IMR-90 (cell line): ENCODE data around the gene VPS11. TPM values are rescaled to one million over a fixed set of nuclear protein-coding genes. Genes with fewer than 3 reads are reported as not detected.

Source experiments
- ATAC-seq: fragments of 200-7000 bp; cut with Tn5 transposase; 2 replicates; pipeline ENCODE4 v1.9.1; 2020; ENCODE audit warnings: low read depth, mild to moderate bottlenecking, moderate library complexity
- BruUV-seq: library from RNA; stranded (reverse); fragments of 400-500 nt; replicated peaks from 2 replicates; lab custom pipeline; 2021; lab: Mats Ljungman, UMichigan
- CTCF ChIA-PET: fragments of 300-600 bp; formaldehyde crosslinking; extraction: SDS; loops from one replicate; lab custom pipeline; 2021; ENCODE audit warnings: antibody characterized with exemption; lab: Yijun Ruan, JAX
- POLR2A ChIA-PET: fragments of 300-600 bp; sonication (Branson Sonifier 250); formaldehyde crosslinking; loops from one replicate; lab custom pipeline; 2022; ENCODE audit warnings: antibody characterized with exemption; ENCODE audit not compliant: unreplicated experiment; lab: Charles Lee
- DNase-seq: peaks from one replicate; pipeline ENCODE4 v3.0.0; 2013
- H2AFZ ChIP-seq: replicated peaks from 2 replicates; pipeline ENCODE3; 2013; ENCODE audit warnings: low read length, mild to moderate bottlenecking; ENCODE audit not compliant: poor library complexity
- H2AK5ac ChIP-seq: 2 replicates; pipeline ENCODE4 v1.6.1; 2013; ENCODE audit warnings: low read depth, low read length, inconsistent platforms
- H2AK9ac ChIP-seq: replicated peaks from 2 replicates; pipeline ENCODE3; 2013; ENCODE audit warnings: mild to moderate bottlenecking, low read depth, low read length, moderate library complexity; ENCODE audit not compliant: poor library complexity
- H2BK120ac ChIP-seq: 2 replicates; pipeline ENCODE4 v1.6.1; 2013; ENCODE audit warnings: low read depth, low read length, inconsistent platforms
- H2BK15ac ChIP-seq: 3 replicates; pipeline ENCODE4 v1.6.1; 2013; ENCODE audit warnings: low read depth, low read length, inconsistent platforms
- H2BK20ac ChIP-seq: 2 replicates; pipeline ENCODE4 v1.6.1; 2013; ENCODE audit warnings: low read depth, mild to moderate bottlenecking, inconsistent platforms, low read length, moderate library complexity
- H2BK5ac ChIP-seq: 2 replicates; pipeline ENCODE4 v1.6.1; 2013; ENCODE audit warnings: mild to moderate bottlenecking, low read depth, low read length, inconsistent platforms; ENCODE audit not compliant: poor library complexity, severe bottlenecking
- H3K14ac ChIP-seq: replicated peaks from 2 replicates; pipeline ENCODE4 v1.6.1; 2013; ENCODE audit warnings: low read depth, low read length, inconsistent platforms
- H3K18ac ChIP-seq: 2 replicates; pipeline ENCODE4 v1.6.1; 2013; ENCODE audit warnings: low read depth, low read length, control low read depth
- H3K23ac ChIP-seq: 2 replicates; pipeline ENCODE4 v1.6.1; 2013; ENCODE audit warnings: low read depth, low read length, inconsistent platforms
- H3K27ac ChIP-seq: 2 replicates; pipeline ENCODE4 v1.5.1; 2013; ENCODE audit warnings: mild to moderate bottlenecking, control low read depth, low read length; ENCODE audit not compliant: insufficient read depth
- H3K27me3 ChIP-seq: 2 replicates; pipeline ENCODE4 v1.6.1; 2013; ENCODE audit warnings: low read length; ENCODE audit not compliant: control insufficient read depth, insufficient read depth
- H3K36me3 ChIP-seq: 2 replicates; pipeline ENCODE4 v1.6.1; 2013; ENCODE audit warnings: low read length, mixed read lengths; ENCODE audit not compliant: control insufficient read depth, insufficient read depth
- H3K4ac ChIP-seq: 2 replicates; pipeline ENCODE4 v1.6.1; 2013; ENCODE audit warnings: low read depth, low read length, inconsistent platforms
- H3K4me1 ChIP-seq: 2 replicates; pipeline ENCODE4 v1.6.1; 2013; ENCODE audit warnings: low read length, mixed read lengths; ENCODE audit not compliant: control insufficient read depth, insufficient read depth
- H3K4me2 ChIP-seq: 2 replicates; pipeline ENCODE4 v1.6.1; 2013; ENCODE audit warnings: low read depth, mild to moderate bottlenecking, control low read depth, low read length, moderate library complexity
- H3K4me3 ChIP-seq: 2 replicates; pipeline ENCODE4 v1.5.1; 2013; ENCODE audit warnings: low read depth, mild to moderate bottlenecking, control low read depth, low read length, moderate library complexity; ENCODE audit not compliant: insufficient read depth
- H3K56ac ChIP-seq: 2 replicates; pipeline ENCODE4 v1.6.1; 2013; ENCODE audit warnings: low read length, inconsistent platforms; ENCODE audit not compliant: insufficient read depth; ENCODE audit errors: extremely low read depth
- H3K79me1 ChIP-seq, 2 experiments: 2 replicates each; pipeline ENCODE4 v1.6.1; 2013; ENCODE audit warnings: low read length in 2 of 2, inconsistent platforms in 1 of 2, low read depth in 1 of 2
- H3K9ac ChIP-seq: 2 replicates; pipeline ENCODE4 v1.6.1; 2013; ENCODE audit warnings: low read depth, low read length, control low read depth
- H3K9me1 ChIP-seq: 2 replicates; pipeline ENCODE4 v1.6.1; 2013; ENCODE audit warnings: low read length, inconsistent platforms; ENCODE audit not compliant: insufficient read depth
- H3K9me3 ChIP-seq: 2 replicates; pipeline ENCODE4 v1.6.1; 2013; ENCODE audit warnings: low read length; ENCODE audit not compliant: control insufficient read depth, insufficient read depth
- H4K20me1 ChIP-seq: 2 replicates; pipeline ENCODE4 v1.6.1; 2013; ENCODE audit warnings: low read length, inconsistent platforms; ENCODE audit not compliant: insufficient read depth
- H4K5ac ChIP-seq: 2 replicates; pipeline ENCODE4 v1.6.1; 2013; ENCODE audit warnings: mild to moderate bottlenecking, low read depth, low read length, control low read depth
- H4K8ac ChIP-seq, 2 experiments: 2 replicates each; pipeline ENCODE4 v1.6.1; 2013; ENCODE audit warnings: low read depth in 2 of 2, low read length in 2 of 2, control low read depth in 1 of 2, inconsistent platforms in 1 of 2
- H4K91ac ChIP-seq: 2 replicates; pipeline ENCODE4 v1.6.1; 2013; ENCODE audit warnings: low read depth, low read length, inconsistent platforms; ENCODE audit not compliant: insufficient read depth
- BHLHE40 ChIP-seq: fragments of 150-350 bp; IDR thresholded peaks from 2 replicates; pipeline ENCODE4 v1.6.1; 2016; ENCODE audit warnings: mild to moderate bottlenecking, low read depth, low read length
- CEBPB ChIP-seq: IDR thresholded peaks from 2 replicates; pipeline ENCODE4 v1.6.1; 2012; ENCODE audit warnings: low read depth, low read length, improper control_type of control experiment
- FOS ChIP-seq: fragments of 150-350 bp; IDR thresholded peaks from 2 replicates; pipeline ENCODE4 v1.6.1; 2016; ENCODE audit warnings: low read depth, low read length
- MAFK ChIP-seq: IDR thresholded peaks from 2 replicates; pipeline ENCODE4 v1.6.1; 2012; ENCODE audit warnings: low read depth, low read length, improper control_type of control experiment
- MXI1 ChIP-seq: IDR thresholded peaks from 2 replicates; pipeline ENCODE4 v1.6.1; 2012; ENCODE audit warnings: low read depth, mild to moderate bottlenecking, low read length, moderate library complexity, borderline replicate concordance
- POLR2A ChIP-seq: IDR thresholded peaks from 2 replicates; pipeline ENCODE4 v1.6.1; 2012; ENCODE audit warnings: mild to moderate bottlenecking, low read depth, low read length
- USF2 ChIP-seq: fragments of 150-350 bp; IDR thresholded peaks from 2 replicates; pipeline ENCODE4 v1.6.1; 2017; ENCODE audit warnings: mild to moderate bottlenecking, antibody characterized with exemption, low read length, low read depth
- WGBS, 2 experiments: methylation state at CpG; one replicate each; pipeline versions ENCODE4 v1.1.5 to v1.1.7; 2013; ENCODE audit warnings: missing lambda C conversion rate in 2 of 2; ENCODE audit not compliant: insufficient read length in 1 of 2; ENCODE audit errors: extremely low coverage in 2 of 2; 5-methylcytosine and 5-hydroxymethylcytosine counted together
- dilution Hi-C: fragments of 300-500 bp; cut with HindIII; formaldehyde crosslinking; loops from one replicate; pipeline ENCODE4 v1.14.3; 2018; ENCODE audit warnings: low sequenced_read_pairs; ENCODE audit not compliant: unreplicated experiment
- in situ Hi-C: fragments of 300-500 bp; cut with MboI; formaldehyde crosslinking; loops from 3 replicates; pipeline ENCODE4 v1.14.3; 2019; ENCODE audit warnings: low sequenced_read_pairs, inconsistent platforms, mixed read lengths
- intact Hi-C: fragments of 100-400 bp; cut with micrococcal nuclease; formaldehyde crosslinking; loops from 2 replicates; pipeline ENCODE4 v1.10.0; 2022
- polyA plus RNA-seq, 3 experiments: library from polyadenylated mRNA; depleted of rRNA; stranded (reverse); fragments of >200 nt; gene quantifications; 2 replicates each; pipeline ENCODE4 v1.2.3, GENCODE V29; 2012; ENCODE audit warnings: low replicate concordance in 1 of 3
- total RNA-seq: library from RNA; depleted of rRNA; stranded (reverse); fragments of >200 nt; gene quantifications from 2 replicates; pipeline ENCODE4 v1.2.3, GENCODE V29; 2012
- TF ChIP-seq, protein P1 (sequence below): fragments of 150-350 bp; IDR thresholded peaks from 2 replicates; pipeline ENCODE4 v1.6.1; 2016; ENCODE audit warnings: low read depth, mild to moderate bottlenecking, low read length, moderate library complexity, borderline replicate concordance

Gene VPS11
- total and polyA plus RNA-seq, 2 of the 4 experiments (the other 2 are of a cell fraction) = 19.7 to 30.5 TPM

GRCh38 chr11:119046489-119046888 is 21.1 kb upstream of the VPS11 start:
- Histone ChIP-seq H2AK9ac (no peak overlapping the region), H3K4me1 (no peaks in the 10 kb centered on the region), H4K8ac (no peak overlapping the region), H3K23ac (no peak overlapping the region), H2AFZ (no peak overlapping the region), H3K14ac (no peak overlapping the region), H4K91ac (no peak overlapping the region), H2BK20ac (no peak overlapping the region), H3K9me3 (no peaks in the 10 kb centered on the region), H3K9me1 (no peaks in the 10 kb centered on the region), H4K5ac (no peak overlapping the region), H3K9ac (no peak overlapping the region), H3K79me1 (no peaks in the 10 kb centered on the region), H3K56ac (no peak overlapping the region), H3K18ac (no peak overlapping the region), H3K4me3 (no peak overlapping the region), H3K4ac (no peak overlapping the region), H2BK120ac (no peak overlapping the region), H2BK15ac (no peak overlapping the region), H3K27ac (no peak overlapping the region), H3K36me3 (peaks cover 55% of the 10 kb centered on the region), H3K4me2 (no peak overlapping the region), H4K20me1 (no peaks in the 10 kb centered on the region; the same call in 1 of the 2 replicates), H2BK5ac (no peak overlapping the region), H3K27me3 (no peaks in the 10 kb centered on the region), H2AK5ac (no peak overlapping the region)
- intact Hi-C loops (no loop called here), in situ Hi-C loops (no loop called here), dilution Hi-C loops (no loop called here)
- no peak for TF ChIP-seq POLR2A
- no peak for TF ChIP-seq MXI1
- TF ChIP-seq MAFK = no peak
- TF ChIP-seq BHLHE40 = no peak
- TF ChIP-seq USF2 = no peak
- no peak for TF ChIP-seq FOS
- TF ChIP-seq CEBPB = no peak
- TF ChIP-seq, protein P1, sequence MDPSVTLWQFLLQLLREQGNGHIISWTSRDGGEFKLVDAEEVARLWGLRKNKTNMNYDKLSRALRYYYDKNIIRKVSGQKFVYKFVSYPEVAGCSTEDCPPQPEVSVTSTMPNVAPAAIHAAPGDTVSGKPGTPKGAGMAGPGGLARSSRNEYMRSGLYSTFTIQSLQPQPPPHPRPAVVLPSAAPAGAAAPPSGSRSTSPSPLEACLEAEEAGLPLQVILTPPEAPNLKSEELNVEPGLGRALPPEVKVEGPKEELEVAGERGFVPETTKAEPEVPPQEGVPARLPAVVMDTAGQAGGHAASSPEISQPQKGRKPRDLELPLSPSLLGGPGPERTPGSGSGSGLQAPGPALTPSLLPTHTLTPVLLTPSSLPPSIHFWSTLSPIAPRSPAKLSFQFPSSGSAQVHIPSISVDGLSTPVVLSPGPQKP = no peak
- no TSS peak for BruUV-seq
- ChIA-PET POLR2A (no interaction called here), CTCF (no interaction called here)
- WGBS, 2 experiments = 100% methylated on average over 1 of the region's 6 CpGs; no CpG with 5 or more reads in 1 of the 2 experiments
- no peak for ATAC-seq
- no peak for DNase-seq
